ENCODE measurements around the gene SLC6A2. TPM values are rescaled to one million over a fixed set of nuclear protein-coding genes. Genes with fewer than 3 reads are reported as not detected.

SLC6A2 gene
- total and polyA plus RNA-seq, 2 experiments from 2014 or later = 0.35 to 0.39 TPM

GRCh38 chr16:55641430-55642056, 14.2 kb upstream of the SLC6A2 start (continued):
- TF ChIP-seq ZNF462 (CRISPR knock-in tag; IDR thresholded peaks at IDR 0.05) = no peak
- TF ChIP-seq EZH2phosphoT487 (IDR thresholded peaks at IDR 0.05; ENCODE audit: unreplicated experiment) = no peak

GRCh38 chr16:55642611-55643010, 13.2 kb upstream of the SLC6A2 start:
- ATAC-seq = no peak
- Histone ChIP-seq H3K4me3 (no peak overlapping the region), H3F3A (replicated peaks; ENCODE audit: low read depth) (no peaks in the 10 kb centered on the region), H4K20me1 (replicated peaks; ENCODE audit: insufficient read depth) (no peaks in the 10 kb centered on the region), H3K9me2 (ENCODE audit: insufficient read depth) (no peaks in the 10 kb centered on the region), H3K36me3 (ENCODE audit: insufficient read depth) (no peaks in the 10 kb centered on the region), H3K4me1 (ENCODE audit: insufficient read depth) (no peaks in the 10 kb centered on the region), H3K27ac (ENCODE audit: low read depth) (no peak overlapping the region), H3K4me2 (no peak overlapping the region), H3K79me2 (replicated peaks; ENCODE audit: insufficient read depth) (no peaks in the 10 kb centered on the region), H2AFZ (0 out of 2 replicates have a peak overlapping the region, but pooled peaks have one; percentile 25), H3K27me3 (ENCODE audit: insufficient read depth) (no peaks in the 10 kb centered on the region)
- TF ChIP-seq NANOG (IDR thresholded peaks at IDR 0.05; ENCODE audit: borderline replicate concordance) (no peak), ZNF114 (CRISPR knock-in tag; IDR thresholded peaks at IDR 0.05) (no peak), ETS1 (IDR thresholded peaks at IDR 0.05) (no peak), CTCF (conservative IDR thresholded peaks at IDR 0.05; ENCODE audit: low read depth in 2 of 2) (no peak), EZH2phosphoT487 (IDR thresholded peaks at IDR 0.05; ENCODE audit: unreplicated experiment) (no peak), POLR2AphosphoS5 (IDR thresholded peaks at IDR 0.05; ENCODE audit: low read depth) (no peak)
- Mint-ChIP-seq H3K27ac (no peak overlapping the region), H3K4me3 (no peak overlapping the region), H3K4me1 (peaks cover 3% of the 10 kb centered on the region; the same call in 1 of the 3 replicates), H3K36me3 (ENCODE audit: low read depth) (no peaks in the 10 kb centered on the region), H3K9me3 (no peaks in the 10 kb centered on the region), H3K27me3 (ENCODE audit: insufficient read depth, low read depth, poor library complexity) (peaks cover 9% of the 10 kb centered on the region)
- DNase-seq (ENCODE audit: low spot score) = no peak
